Measurements from ENCODE around the gene BRD8. TPM values are rescaled to one million over a fixed set of nuclear protein-coding genes. Genes with fewer than 3 reads are reported as not detected.
"Not testable (repeated sequence)": the region's sequence is repeated elsewhere in the genome, so short reads cannot be mapped to it uniquely, and the experiment has no call there.

The BRD8 gene
- total RNA-seq, 6 donors from 2014 or later = 26.9 to 210 (median 47.6) TPM

GRCh38 chr5:138149530-138149929, 28.9 kb downstream of the BRD8 start:
- Histone ChIP-seq H3K9me3 (no peaks in the 10 kb centered on the region), H3K4me1 (no peaks in the 10 kb centered on the region), H3K27ac (no peak overlapping the region), H3K27me3 (no peaks in the 10 kb centered on the region), H3K4me3 (no peak overlapping the region), H3K36me3 (no peaks in the 10 kb centered on the region)
- TF ChIP-seq POLR2A (IDR thresholded peaks at IDR 0.05) (no peak), EP300 (IDR thresholded peaks at IDR 0.05) (no peak), POLR2AphosphoS5 (IDR thresholded peaks at IDR 0.05) (no peak), CTCF (IDR thresholded peaks at IDR 0.05) (no peak)
- WGBS, 2 donors = 45 to 57% methylated on average over 3 of the region's 3 CpGs
- ATAC-seq (ENCODE audit: low FRiP score in 2 of 2) = no peak
- no peak for DNase-seq

- no peaks in the 10 kb centered on the region for H3K36me3 ChIP-seq
- H3K4me3 ChIP-seq = no peak overlapping the region
- no peaks in the 10 kb centered on the region for H3K4me1 ChIP-seq
- H3K27me3 ChIP-seq = no peaks in the 10 kb centered on the region
- WGBS, 2 donors = 24 to 45% methylated on average over 1 of the region's 1 CpG
- ATAC-seq (ENCODE audit: low FRiP score in 2 of 2) (peak in 1 of 2 donors; percentile 80), DNase-seq (peak in 1 of 2 donors; percentile 33)
- H3K27ac ChIP-seq = no peak overlapping the region
- TF ChIP-seq EP300 (IDR thresholded peaks at IDR 0.05) (no peak), POLR2A (IDR thresholded peaks at IDR 0.05) (no peak), CTCF (IDR thresholded peaks at IDR 0.05) (no peak), POLR2AphosphoS5 (IDR thresholded peaks at IDR 0.05) (no peak)
- H3K9me3 ChIP-seq = no peaks in the 10 kb centered on the region
Observed at GRCh38 chr5:138148811-138149210, 29.6 kb downstream of the BRD8 start.

DNA sequence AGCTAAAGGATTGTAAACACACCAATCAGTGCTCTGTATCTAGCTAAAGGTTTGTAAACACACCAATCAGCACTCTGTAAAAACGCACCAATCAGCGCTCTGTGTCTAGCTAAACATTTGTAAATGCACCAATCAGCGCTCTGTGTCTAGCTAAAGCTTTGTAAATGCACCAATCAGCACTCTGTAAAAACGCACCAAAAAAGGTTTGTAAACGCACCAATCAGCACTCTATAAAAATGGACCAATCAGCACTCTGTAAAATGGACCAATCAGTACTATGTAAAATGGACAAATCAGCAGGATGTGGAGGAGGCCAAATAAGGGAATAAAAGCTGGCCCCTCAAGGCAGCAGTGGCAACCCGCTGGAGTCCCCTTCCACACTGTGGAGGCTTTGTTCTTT, 34.9 kb downstream of the BRD8 start:
- not testable (repeated sequence) for H3K4me3 ChIP-seq; H3K4me1 ChIP-seq; DNase-seq; ATAC-seq (ENCODE audit: low FRiP score in 2 of 2); H3K27me3 ChIP-seq; H3K27ac ChIP-seq; H3K9me3 ChIP-seq; H3K36me3 ChIP-seq
- 93 to 97% methylated on average over 6 of the region's 6 CpGs for WGBS, 2 donors

DNA sequence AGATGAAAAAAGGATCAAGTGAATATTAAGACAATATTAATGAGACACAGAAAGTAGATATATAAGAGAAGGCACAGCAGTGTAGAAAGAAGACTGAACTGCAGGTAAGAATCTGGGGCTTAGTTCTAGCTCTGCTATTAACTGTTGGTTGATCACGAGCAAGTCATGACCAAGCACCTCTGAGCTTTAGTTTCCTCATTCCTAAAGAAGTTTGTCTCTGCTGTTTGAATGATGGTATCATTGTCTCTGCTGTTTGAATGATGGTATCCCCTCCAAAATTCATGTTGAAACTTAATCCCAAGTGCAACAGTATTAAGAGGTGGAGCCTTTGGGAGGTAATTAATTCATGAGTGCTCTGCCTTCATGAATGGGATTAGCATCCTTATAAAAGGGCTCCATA, 36.7 kb downstream of the BRD8 start:
- H3K27me3 ChIP-seq = no peaks in the 10 kb centered on the region
- DNase-seq = no peak
- H3K9me3 ChIP-seq = no peaks in the 10 kb centered on the region
- no peak overlapping the region for H3K27ac ChIP-seq
- H3K4me1 ChIP-seq = peaks cover 0 to 10% (median 1%) of the 10 kb centered on the region in 4 donors
- TF ChIP-seq CTCF (IDR thresholded peaks at IDR 0.05) = no peak
- TF ChIP-seq POLR2A (IDR thresholded peaks at IDR 0.05) = no peak
- TF ChIP-seq POLR2AphosphoS5 (IDR thresholded peaks at IDR 0.05) = no peak
- TF ChIP-seq EP300 (IDR thresholded peaks at IDR 0.05) = no peak
- WGBS, 2 donors = 84 to 85% methylated on average over 1 of the region's 1 CpG
- H3K36me3 ChIP-seq = no peaks in the 10 kb centered on the region
- ATAC-seq (ENCODE audit: low FRiP score in 2 of 2) = no peak
- no peak overlapping the region for H3K4me3 ChIP-seq

- TF ChIP-seq POLR2A (IDR thresholded peaks at IDR 0.05) = no peak
- TF ChIP-seq CTCF (IDR thresholded peaks at IDR 0.05) = no peak
- TF ChIP-seq EP300 (IDR thresholded peaks at IDR 0.05) = no peak
- TF ChIP-seq POLR2AphosphoS5 (IDR thresholded peaks at IDR 0.05) = no peak
- ATAC-seq (ENCODE audit: low FRiP score in 2 of 2) (no peak), DNase-seq (peak in 1 of 2 donors; percentile 22)
- Histone ChIP-seq H3K9me3 (no peaks in the 10 kb centered on the region), H3K36me3 (no peaks in the 10 kb centered on the region), H3K27me3 (no peaks in the 10 kb centered on the region), H3K4me3 (no peak overlapping the region), H3K4me1 (peaks cover 0 to 10% (median 1%) of the 10 kb centered on the region in 4 donors), H3K27ac (no peak overlapping the region)
- WGBS, 2 donors = 55 to 70% methylated on average over 4 of the region's 4 CpGs
Observed at GRCh38 chr5:138140268-138140667, 38.2 kb downstream of the BRD8 start.

All from upper lobe of left lung (tissue), 6 donors.